ENCODE data around the gene MED14.

MED14 gene

DNA sequence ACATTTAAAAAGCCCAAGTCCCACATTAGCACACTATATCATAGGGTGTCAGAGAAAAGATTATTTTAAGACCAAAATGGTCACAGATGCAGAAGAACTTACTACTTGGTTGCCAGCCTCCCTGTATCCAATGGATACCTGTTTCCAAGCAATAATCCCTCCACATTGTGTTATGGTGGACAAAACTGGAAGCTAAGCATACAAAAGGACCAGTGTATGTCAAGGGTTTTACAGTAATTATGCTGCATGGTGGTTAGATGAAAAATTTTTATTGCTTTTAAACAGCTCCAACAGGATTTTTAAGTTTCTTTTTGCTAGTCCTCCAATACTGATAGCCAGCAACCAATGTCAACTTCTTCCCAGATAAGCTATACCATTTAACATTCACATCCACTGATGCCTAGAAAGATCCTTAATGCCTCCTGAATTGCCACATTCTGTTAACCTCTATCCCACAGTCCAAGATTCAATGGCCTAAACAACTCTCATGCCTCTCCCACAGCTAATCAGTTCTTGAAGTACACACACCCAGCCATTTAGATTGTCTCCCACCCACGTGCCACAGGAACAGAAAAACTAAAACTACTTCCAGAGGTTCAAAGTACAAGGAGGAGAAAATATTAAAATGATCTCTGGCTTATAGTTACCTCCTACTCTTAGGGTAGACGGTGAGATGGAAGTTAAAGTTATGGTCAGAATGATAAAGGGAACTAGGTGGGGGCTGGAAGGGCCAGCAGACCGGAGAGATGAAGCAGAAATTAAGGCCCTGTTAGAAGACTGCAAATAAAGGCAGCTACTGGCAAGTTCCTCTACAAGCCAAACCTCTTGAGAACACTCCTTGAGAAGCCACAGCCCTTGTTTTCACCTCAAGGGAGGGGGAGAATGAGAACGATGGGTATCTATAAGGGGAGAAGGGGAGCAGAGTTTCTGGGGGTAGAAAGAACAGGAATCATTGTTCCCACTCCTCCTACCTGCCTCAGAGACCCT, 5.5 kb downstream of the MED14 start:
- DNase-seq: no peak

DNA sequence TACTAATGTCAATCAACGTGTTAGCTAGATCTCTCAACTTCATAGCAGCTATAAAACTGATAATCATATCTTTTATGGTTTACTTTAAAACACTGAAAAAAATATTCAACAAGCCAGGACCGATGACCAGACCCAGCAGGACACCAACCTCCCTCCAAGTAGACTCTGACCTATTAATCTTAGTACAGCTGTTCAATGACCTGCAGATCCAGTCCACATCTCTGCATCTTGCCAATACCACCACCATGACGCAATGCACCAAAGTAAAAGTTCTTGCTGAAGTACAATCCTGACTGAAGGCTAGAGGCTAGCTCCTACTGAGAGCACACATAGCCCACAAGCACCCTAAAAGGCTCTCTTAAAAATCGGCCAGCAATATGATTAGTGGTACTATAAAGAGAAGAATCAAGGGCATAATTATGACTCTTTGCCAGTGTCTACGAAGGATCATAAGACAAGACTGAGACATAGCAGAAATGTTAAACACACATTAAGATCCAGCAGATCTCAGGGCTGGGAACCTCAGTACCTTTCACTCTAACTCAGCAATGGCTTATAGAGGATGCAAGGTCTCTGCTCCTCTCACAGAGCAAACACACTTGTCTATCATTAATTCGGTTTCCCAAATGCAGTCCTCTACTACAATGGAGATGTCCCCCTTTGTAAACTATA, 7.6 kb downstream of the MED14 start:
- DNase-seq: no peak

DNA sequence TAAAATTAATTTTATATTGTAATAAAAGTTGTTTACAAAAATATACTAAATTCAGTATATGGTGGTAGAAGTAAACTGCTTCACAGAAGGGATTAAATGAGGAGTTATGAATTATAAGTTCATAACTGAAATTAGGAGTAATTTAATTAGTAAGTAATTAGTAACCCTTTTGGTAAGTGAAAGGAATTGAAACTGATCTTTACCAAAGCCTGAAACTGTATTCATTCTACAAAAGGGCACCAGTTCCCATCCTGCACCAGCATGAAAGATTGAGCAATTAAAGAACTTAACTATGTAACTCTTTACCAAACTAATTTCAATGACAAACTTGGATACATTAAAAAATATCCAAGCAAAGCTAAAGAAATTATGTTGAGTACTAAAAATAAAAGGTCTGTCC, 8.2 kb downstream of the MED14 start:
- no peak for DNase-seq

DNA sequence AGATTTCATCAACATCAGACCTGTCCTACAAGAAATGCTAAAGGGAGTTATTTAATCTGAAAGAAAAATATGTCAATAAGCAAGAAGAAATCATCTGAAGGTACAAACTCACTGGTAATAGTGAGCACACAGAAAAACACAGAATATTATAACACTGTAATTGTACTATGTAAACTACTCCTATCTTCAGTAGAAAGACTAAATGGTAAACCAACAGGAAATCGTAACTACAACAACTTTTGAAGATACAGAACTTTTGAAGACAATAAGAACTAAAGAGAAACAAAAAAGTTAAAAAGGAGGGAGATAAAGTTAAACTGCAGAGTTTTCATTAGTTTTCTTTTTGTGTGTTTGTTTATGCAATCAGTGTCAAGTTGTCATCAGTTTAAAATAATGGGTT, 12.4 kb downstream of the MED14 start:
- DNase-seq: no peak

DNA sequence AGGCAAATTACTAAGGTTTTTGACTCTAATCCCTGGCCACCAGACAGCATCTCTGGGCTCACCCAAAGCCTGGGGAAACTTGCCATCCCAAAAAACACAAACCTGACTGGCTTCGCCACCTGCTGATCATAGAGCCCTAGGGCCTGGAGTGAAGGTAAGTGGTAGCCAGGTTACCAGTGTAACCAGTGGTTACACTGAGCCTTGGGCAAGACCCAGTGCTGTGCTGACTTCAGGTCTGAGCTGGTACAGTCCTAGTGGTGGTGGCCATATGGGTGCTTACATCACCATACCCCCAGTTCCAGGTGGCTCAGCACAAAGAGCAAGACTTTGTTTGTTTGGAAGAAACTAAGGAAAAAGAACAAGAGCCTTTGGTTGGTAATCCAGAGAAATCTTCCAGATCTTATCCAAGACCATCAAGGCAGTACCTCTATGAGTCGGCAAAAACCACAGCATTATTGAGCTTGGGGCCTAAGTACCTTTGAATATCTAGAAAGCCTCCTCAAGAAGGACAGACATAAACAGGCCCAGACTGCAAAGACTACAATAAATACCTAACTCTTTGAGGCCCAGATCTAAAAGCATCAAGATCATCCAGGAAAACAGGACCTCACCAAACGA, 13.7 kb downstream of the MED14 start:
- no peak for DNase-seq

DNA sequence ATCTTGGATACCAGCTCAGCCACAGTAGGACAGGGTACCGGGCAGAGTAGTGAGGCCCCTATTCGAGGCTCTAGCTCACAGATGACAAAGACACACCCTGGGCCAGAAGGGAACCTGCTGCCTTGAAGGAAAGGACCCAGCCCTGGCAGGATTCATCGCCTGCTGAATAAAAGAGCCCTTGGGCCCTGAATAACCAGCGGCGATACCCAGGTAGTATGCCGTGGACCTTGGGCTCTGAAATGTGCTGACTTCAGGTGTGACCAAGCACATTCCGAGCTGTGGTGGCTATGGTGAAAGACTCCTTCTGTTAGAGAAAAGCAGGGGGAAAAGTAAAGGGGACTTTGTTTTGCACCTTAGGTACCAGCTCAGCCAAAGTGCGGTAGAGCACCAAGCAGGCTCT, 14.6 kb downstream of the MED14 start:
- DNase-seq: no peak

DNA sequence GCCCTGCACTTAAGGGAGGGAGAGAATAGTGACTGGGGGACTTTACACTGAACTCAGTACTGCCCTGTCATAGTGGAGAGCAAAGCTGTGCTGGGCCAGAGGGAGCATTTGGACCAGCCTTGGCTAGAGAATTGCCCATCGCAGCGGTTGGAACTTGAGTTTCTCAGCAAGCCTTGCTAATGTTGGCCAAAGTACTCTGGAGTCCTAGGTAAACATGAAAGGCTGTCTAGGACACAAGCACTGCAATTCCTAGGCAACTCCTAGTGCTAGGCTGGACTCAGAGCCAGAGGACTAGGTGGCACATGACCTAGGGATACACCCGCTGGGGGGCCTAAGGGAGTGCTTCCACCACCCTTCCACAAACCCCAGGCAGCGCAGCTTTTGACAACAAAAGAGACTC, 15.0 kb downstream of the MED14 start:
- no peak for DNase-seq

DNA sequence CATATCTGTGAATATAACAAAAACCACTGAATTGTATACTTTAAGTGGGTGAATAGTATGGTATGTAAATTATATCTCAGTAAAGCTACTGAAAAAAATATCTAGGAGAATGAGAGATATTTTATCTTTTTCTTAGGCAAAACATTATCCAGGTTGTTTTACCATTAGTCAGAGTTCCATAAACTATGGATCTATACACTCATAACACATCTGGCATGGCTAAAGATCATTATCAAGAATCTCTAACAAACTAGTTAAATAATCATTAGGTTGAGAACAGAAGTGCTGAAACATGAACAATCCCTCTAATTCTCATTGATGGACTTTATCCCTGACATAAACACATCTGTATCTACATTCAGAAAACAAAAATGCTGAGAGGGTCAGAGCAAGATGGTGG, 15.6 kb downstream of the MED14 start:
- DNase-seq: no peak

DNA sequence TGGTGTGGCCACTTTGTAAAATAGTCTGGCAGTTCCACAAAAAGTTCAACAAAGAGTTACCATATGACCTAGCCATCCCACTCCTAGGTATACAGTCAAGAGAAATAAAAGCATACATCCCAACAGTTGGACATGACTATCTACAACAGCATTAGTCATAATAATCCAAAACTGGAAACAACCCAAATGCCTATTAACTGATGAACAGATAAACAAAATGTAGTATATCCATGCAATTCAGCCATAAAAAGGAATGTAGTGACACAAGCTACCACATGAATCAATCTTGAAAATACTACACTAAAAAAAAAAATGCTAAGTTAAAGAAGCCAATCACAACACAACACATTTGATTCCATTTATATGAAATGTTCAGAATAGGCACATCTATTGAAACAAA, 16.1 kb downstream of the MED14 start:
- DNase-seq: no peak

DNA sequence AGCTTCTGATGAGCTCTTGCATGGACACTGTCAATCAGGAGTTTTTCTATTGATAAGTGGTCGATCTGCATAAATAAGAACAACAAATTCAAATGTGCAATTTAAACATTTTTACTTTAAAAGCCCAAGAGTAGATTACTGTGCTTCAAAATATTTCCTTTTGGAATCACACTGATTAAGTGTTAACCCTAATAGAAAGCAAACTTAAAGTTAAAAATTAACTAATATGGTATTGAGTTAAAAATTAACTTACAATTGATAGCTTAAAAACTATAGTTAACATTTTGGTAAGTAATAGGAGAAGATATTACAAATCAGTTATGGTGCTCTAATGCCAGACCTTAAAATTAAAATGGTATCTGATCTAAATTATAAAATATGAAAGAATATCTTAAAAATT, 25.9 kb downstream of the MED14 start:
- no peak for DNase-seq

DNA sequence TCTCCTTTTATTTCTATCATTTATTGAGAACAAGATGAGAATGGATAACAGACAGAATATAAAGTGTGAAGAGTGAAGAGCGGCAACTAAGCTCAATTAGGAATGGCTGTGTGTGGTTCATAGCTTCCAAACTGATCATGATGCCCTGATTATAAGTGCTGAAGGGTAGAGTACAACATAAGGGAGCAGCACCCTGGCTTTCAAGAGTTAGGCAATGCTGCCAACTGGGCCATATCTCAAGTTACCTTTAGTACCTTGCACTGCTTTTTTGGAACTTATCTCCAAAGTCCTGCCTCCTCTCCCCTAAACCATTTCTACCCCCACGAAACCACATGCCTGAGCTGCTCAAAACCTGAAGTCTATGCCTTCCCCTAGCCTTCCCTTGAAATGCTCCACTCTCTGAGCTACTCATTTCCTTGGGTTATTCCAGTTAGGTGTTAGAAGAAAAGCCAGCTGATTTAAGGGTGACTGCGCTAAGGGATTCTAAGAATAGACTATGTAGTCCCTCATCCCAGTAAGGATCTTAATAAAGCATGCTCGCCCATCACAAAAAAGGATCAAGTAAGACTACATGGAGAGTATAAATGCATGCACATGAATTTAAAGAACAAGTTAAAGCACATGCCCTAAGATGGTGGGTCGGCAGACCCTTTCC, 29.6 kb downstream of the MED14 start:
- no peak for DNase-seq

DNA sequence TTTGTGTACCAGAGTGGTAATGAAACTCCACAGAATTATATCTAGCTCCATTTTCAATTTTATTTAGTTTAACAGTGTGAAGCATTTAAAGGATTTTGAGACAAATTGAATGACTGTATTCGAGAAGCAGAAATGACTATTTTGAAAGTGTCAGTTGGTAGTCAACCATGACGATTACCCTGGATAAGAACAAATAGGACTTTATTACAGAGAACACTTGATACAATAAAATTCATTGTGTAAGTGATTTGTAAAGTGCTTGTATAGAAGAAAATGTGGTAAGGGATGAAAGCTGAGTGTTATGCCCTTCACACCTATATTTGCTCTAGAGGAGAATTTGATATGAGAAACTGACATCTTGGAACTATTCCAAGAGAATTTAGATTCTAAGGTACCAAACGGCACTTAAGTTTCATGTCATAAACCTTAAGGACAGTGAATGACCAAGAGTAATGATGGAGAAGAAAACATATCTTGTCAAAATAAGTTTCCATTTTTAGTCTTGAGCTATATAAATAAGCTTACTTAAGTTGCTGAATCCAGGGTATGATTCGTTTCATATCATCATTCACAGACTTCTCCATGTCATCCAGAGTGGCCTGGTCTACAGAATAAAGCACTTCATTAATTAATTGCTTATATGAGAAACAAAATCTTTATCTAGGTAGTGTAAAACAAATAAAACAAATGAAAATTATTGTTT, 34.6 kb downstream of the MED14 start:
- no peak for DNase-seq

DNA sequence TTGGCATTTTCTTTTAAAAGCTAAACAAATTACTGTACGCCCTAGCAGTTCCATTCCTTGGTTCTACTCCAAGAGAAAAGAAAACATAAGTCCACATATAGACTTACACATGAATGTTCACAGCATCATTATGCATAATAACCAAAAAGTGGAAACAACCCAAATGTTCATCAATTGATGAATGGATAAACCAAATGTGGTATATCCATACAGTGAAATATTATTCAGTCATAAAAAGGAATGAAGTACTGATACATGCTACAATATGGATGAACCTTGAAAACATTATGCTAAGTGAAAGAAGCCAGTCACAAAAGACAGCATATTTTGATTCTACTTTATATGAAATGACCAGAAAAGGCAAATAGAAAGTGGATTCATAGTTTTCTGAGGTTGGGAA, 36.5 kb downstream of the MED14 start:
- DNase-seq: no peak

DNA sequence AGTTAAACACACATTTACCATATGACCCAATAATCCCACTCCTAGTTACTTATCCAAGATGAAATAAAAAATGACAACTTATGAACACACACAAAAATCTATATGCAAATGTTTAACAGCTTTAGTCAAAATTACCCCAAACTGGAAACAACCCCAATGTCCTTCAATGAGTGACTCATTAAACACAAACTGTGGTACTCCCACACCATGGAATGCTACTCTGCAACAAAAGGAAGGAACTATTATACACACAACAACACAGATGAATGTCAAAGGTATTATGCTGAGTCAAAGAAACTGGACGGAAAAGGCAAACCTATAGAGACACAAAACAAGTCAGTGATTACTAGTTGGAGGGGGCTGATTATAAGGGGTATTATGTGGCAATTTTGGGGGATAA, 40.5 kb downstream of the MED14 start:
- no peak for DNase-seq

DNA sequence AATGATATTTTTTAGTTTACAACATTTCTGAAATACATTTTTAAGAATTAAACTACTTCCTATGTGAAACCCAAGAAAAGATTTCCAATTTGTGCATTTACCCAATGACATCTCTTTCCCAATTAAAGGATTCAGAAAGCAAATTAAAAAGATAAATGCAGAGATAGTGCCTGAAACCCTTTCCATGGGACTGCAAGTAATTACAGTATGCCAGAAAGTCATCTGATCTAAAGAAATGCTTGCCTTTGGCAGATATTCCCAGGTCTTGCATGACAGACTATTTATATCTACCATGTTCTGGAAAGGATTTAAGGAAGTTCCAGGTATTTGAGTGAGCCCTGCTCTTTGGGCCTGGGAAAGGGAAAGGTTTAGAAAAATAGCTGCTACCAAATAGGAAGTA, 46.4 kb downstream of the MED14 start:
- no peak for DNase-seq

DNA sequence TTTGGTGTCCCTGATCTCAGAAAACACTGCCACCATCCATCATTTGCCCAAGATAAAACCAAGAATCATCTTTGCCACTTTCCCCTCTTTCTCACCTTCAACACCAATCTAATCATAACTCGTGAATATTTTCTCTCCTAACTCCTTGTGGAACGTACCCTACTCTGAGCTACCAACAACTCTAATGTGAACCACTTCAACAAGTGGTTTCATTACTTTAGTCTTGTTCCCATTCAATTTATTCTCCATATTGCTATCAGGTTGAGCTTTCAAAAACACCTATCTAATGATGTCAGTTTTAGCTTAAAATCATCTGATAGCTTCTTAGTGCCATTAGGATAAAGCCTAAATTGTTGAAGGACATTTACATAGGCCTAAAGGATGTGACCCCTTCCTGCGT, 48.2 kb downstream of the MED14 start:
- DNase-seq: no peak

DNA sequence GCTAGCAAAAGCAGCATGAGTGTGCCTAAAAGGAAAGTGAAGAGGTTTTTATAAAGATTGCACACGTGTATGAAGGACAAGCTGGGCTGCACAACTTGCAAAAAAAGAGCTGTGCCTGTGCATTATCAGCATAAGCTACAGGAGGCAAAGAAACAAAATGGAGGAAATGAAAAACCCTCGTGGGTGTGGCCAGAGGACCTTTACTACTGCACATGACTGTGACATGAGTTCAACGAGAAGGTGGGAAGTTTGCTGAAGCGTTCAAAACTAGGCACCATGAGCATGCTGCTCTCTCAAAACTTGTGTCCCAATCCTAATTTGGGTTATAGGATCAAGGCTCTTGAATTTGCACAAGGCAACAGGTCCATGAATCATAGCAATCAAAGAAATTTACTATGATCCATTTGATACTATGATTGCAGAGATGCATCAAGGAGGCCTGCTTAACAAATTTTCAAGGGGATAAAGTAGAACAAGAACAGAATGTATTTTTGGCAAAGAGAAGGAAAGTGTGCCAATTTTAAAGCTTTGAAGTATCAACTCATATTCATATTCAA, 49.9 kb downstream of the MED14 start:
- DNase-seq: no peak

DNA sequence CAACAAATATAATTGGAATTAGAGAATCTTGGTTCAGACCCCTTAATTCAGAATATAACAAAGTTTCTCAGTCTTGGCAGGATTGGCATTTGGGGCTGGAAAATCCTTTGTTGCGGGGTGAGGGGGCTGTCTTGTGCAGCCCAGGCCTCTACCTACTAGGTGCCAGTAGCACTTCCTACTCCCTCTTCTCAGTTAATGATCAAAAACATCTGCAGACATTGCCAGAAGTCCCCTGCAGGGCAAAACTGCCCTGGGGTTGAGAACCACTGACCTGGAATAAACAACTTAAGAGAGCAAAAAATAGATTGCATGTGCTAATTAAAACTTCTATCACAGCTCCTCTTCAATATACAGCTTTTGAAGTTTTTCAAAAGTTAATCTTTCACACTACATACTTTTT, 51.2 kb downstream of the MED14 start:
- DNase-seq: no peak

DNA sequence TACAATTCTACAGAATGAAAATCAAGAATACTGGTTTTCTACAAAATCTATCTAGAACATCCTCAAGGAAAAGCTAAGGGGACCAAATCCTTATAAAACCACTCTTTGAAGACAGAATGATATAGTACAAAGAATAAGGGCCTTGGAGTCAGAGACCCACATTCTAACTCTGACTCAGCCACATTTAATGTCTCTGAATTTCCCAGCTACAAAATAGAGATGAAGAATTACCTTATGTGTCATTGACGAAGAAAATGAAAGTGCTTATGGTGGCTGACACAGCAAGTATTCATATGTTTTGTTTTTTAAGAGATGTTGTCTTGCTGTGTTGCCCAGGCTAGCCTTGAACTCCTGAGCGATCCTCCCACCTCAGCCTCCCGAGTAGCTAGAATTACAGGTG, 52.1 kb downstream of the MED14 start:
- no peak for DNase-seq

DNA sequence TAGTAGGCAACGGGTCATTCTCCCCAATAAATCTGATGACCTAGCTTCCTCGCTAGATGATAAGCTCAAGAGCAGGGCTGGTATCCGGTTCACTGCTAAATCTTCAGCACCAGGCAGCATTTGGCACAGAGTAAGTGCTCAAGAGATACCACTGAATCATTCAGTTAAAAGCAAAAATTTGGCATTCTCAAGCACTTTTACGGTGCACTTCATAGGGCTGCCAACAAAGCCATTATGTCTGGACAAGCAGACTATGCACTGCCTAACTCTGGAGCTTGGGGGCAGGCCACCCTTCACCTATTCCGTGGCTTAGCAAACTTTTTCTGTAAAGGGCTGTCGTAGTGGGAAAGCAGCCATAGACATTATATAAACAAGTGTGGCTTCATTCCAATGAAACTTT, 64.2 kb downstream of the MED14 start:
- DNase-seq: no peak

DNA sequence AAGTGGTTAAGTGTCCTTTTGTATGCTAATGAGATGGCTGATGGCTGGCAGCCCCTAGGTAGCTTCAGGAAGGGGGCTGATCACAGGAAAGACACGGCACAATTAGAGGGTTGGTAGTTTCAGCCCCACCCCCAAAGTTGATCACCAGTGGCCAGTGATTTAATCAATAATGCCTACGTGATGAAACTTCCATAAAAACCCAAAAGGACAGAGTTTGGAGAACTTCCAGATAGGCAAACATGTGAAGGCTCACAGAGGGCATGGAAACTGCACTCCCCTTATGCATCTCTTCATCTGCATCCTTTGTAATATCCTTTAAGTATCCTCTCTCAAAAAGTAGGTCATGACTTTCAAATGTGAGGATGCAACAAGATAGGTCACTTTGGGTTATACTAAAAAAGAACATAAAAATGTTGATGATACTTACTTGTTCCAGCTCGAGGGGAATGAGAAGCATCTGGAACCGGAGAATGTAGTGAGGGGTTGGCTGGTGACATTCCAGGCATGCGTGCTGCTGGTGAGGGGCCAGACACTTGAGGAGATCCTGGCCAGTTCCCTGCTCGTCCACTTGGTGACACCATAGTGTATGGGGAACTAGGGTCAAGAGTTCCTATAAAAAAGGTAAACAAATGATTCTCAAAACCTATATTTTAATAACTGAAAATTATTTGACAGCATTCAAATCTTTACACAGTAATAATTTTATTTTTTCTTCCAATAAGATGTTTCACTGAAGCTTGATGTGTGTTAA, 71.3 kb downstream of the MED14 start:
- DNase-seq: no peak
